T-helper 17 cell (primary cell): ENCODE results near the gene KCNA2. TPM values are rescaled to one million over a fixed set of nuclear protein-coding genes. Genes with fewer than 3 reads are reported as not detected.

Experiments used
- ATAC-seq: fragments of 150-1000 bp; cut with Tn5 transposase; 2 replicates; pipeline ENCODE4 v1.10.0; 2021; ENCODE audit warnings: mild to moderate bottlenecking, moderate library complexity
- DNase-seq, 3 donors: peaks; one replicate each; pipeline versions ENCODE4 v3.0.0 to v3.0.0-alpha.2; 2020 to 2021
- H3K9me3 ChIP-seq: one replicate; pipeline ENCODE4 v1.7.0; 2013; ENCODE audit warnings: low read length, mild to moderate bottlenecking; ENCODE audit not compliant: control insufficient read depth, poor library complexity, severe bottlenecking
- H3K27ac Mint-ChIP-seq: one replicate; pipeline ENCODE4 v1.8.0; 2022; ENCODE audit warnings: mild to moderate bottlenecking, moderate library complexity, mixed read lengths
- H3K27me3 Mint-ChIP-seq: one replicate; pipeline ENCODE4 v1.8.0; 2022; ENCODE audit warnings: mixed read lengths
- H3K36me3 Mint-ChIP-seq: one replicate; pipeline ENCODE4 v1.8.0; 2022; ENCODE audit warnings: low read depth, mixed read lengths
- H3K4me1 Mint-ChIP-seq: one replicate; pipeline ENCODE4 v1.8.0; 2022; ENCODE audit warnings: mild to moderate bottlenecking, mixed read lengths
- H3K4me3 Mint-ChIP-seq: one replicate; pipeline ENCODE4 v1.8.0; 2022; ENCODE audit warnings: mild to moderate bottlenecking, moderate library complexity, mixed read lengths
- total RNA-seq, 4 donors: library from RNA in 2 of 4; stranded (reverse) in 2 of 4; gene quantifications; one replicate each; pipeline ENCODE4 v1.2.3 and lab custom pipeline; 2022 to 2026

KCNA2 gene
- total RNA-seq, 2 donors from 2014 or later: 3.1 to 3.9 TPM

- H3K9me3 ChIP-seq: no peaks in the 10 kb centered on the region
- H3K4me1 Mint-ChIP-seq: peaks cover 19% of the 10 kb centered on the region
- H3K4me3 Mint-ChIP-seq: no peak overlapping the region
- H3K27me3 Mint-ChIP-seq: peaks cover 64% of the 10 kb centered on the region
- no peak overlapping the region for H3K27ac Mint-ChIP-seq
- no peak for ATAC-seq
- no peak for DNase-seq
- peaks cover 3% of the 10 kb centered on the region for H3K36me3 Mint-ChIP-seq
Measured at GRCh38 chr1:110604586-110605148, 1.5 kb downstream of the KCNA2 start.

DNA sequence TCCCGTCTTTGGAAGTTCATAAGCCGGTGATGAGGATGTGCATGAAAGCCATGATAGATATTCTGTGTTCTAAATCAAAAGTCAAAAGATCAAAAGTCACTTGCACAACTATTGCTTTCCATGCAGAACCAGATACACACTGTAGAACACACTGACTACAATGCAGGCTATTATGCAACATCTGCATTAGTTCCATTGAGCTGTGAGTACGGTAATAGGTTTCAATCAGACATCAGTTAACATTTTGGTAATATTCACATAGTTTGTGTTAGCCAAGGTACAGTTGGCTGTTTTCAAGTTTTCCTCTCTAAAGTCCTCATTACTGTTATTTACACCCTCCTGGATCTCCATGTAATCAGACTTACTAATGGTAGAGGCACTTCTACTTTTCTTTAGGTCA lies 3.1 kb downstream of the KCNA2 start:
- H3K9me3 ChIP-seq: no peaks in the 10 kb centered on the region
- Mint-ChIP-seq H3K4me3 (no peak overlapping the region), H3K27me3 (peaks cover 55% of the 10 kb centered on the region), H3K4me1 (peaks cover 10% of the 10 kb centered on the region), H3K27ac (no peak overlapping the region), H3K36me3 (peaks cover 3% of the 10 kb centered on the region)
- ATAC-seq (no peak), DNase-seq (no peak)

- Mint-ChIP-seq H3K27ac (no peak overlapping the region), H3K27me3 (peaks cover 54% of the 10 kb centered on the region), H3K4me3 (no peak overlapping the region), H3K36me3 (peaks cover 3% of the 10 kb centered on the region), H3K4me1 (peaks cover 9% of the 10 kb centered on the region)
- no peak for DNase-seq
- ATAC-seq: no peak
- H3K9me3 ChIP-seq: no peaks in the 10 kb centered on the region
Measured at GRCh38 chr1:110602466-110602865, 3.7 kb downstream of the KCNA2 start.

GRCh38 chr1:110601332-110601731 lies 4.8 kb downstream of the KCNA2 start:
- Mint-ChIP-seq H3K4me3 (no peak overlapping the region), H3K4me1 (peaks cover 4% of the 10 kb centered on the region), H3K27ac (no peak overlapping the region), H3K36me3 (peaks cover 7% of the 10 kb centered on the region), H3K27me3 (peaks cover 48% of the 10 kb centered on the region)
- ATAC-seq (no peak), DNase-seq (no peak)
- no peaks in the 10 kb centered on the region for H3K9me3 ChIP-seq

- peaks cover 42% of the 10 kb centered on the region for H3K27me3 Mint-ChIP-seq
- no peak for ATAC-seq
Measured at GRCh38 chr1:110600716-110601115, 5.4 kb downstream of the KCNA2 start.

GRCh38 chr1:110597966-110598365 lies 8.2 kb downstream of the KCNA2 start:
- Mint-ChIP-seq H3K27ac (no peak overlapping the region), H3K4me3 (no peak overlapping the region), H3K4me1 (peaks cover 6% of the 10 kb centered on the region), H3K36me3 (peaks cover 4% of the 10 kb centered on the region), H3K27me3 (peaks cover 15% of the 10 kb centered on the region)
- no peak for DNase-seq
- no peaks in the 10 kb centered on the region for H3K9me3 ChIP-seq
- ATAC-seq: no peak

More at GRCh38 chr1:110600716-110601115, 5.4 kb downstream of the KCNA2 start:
- Mint-ChIP-seq H3K36me3 (peaks cover 7% of the 10 kb centered on the region), H3K4me3 (no peak overlapping the region), H3K4me1 (no peaks in the 10 kb centered on the region), H3K27ac (no peak overlapping the region)
- DNase-seq: no peak
- H3K9me3 ChIP-seq: no peaks in the 10 kb centered on the region

DNA sequence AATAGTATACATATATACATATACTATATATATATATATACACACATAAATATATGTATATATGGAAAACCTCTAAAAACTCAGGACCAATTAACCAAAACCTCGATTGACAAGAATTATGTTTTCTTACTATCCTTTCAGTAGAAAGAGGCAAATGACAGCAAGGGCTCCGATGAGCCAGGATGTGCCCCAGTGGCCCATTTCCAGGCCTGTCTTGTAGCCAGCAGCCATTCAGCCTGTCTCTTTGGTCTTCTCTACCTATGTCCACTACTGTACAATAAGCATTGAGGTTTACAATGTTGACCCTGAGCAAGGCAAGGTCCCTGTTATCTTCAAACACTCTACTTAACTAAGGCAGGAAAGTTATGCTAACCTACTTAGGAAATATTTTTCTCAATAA lies 9.8 kb downstream of the KCNA2 start:
- ATAC-seq: no peak
- H3K4me3 Mint-ChIP-seq: no peak overlapping the region
- H3K27me3 Mint-ChIP-seq: peaks cover 14% of the 10 kb centered on the region
- H3K4me1 Mint-ChIP-seq: peaks cover 7% of the 10 kb centered on the region
- H3K27ac Mint-ChIP-seq: no peak overlapping the region
- H3K9me3 ChIP-seq: no peaks in the 10 kb centered on the region
- DNase-seq: no peak
- H3K36me3 Mint-ChIP-seq: peaks cover 4% of the 10 kb centered on the region

GRCh38 chr1:110595353-110595710 lies 10.8 kb downstream of the KCNA2 start:
- H3K4me1 Mint-ChIP-seq: peaks cover 7% of the 10 kb centered on the region
- peaks cover 4% of the 10 kb centered on the region for H3K36me3 Mint-ChIP-seq
- ATAC-seq (no peak), DNase-seq (no peak)
- no peak overlapping the region for H3K4me3 Mint-ChIP-seq
- no peak overlapping the region for H3K27ac Mint-ChIP-seq
- H3K27me3 Mint-ChIP-seq: peaks cover 14% of the 10 kb centered on the region
- H3K9me3 ChIP-seq: no peaks in the 10 kb centered on the region

- no peak overlapping the region for H3K4me3 Mint-ChIP-seq
- no peaks in the 10 kb centered on the region for H3K9me3 ChIP-seq
- peaks cover 14% of the 10 kb centered on the region for H3K27me3 Mint-ChIP-seq
- no peak for ATAC-seq
- peaks cover 4% of the 10 kb centered on the region for H3K36me3 Mint-ChIP-seq
- no peak for DNase-seq
- H3K4me1 Mint-ChIP-seq: peaks cover 7% of the 10 kb centered on the region
- H3K27ac Mint-ChIP-seq: no peak overlapping the region
Measured at GRCh38 chr1:110594456-110595352, 11.5 kb downstream of the KCNA2 start.

GRCh38 chr1:110593902-110594301 lies 12.3 kb downstream of the KCNA2 start:
- DNase-seq (no peak), ATAC-seq (no peak)
- no peak overlapping the region for H3K4me3 Mint-ChIP-seq
- H3K27ac Mint-ChIP-seq: no peak overlapping the region
- H3K9me3 ChIP-seq: no peaks in the 10 kb centered on the region
- H3K4me1 Mint-ChIP-seq: peaks cover 7% of the 10 kb centered on the region
- peaks cover 4% of the 10 kb centered on the region for H3K36me3 Mint-ChIP-seq
- H3K27me3 Mint-ChIP-seq: peaks cover 10% of the 10 kb centered on the region

DNA sequence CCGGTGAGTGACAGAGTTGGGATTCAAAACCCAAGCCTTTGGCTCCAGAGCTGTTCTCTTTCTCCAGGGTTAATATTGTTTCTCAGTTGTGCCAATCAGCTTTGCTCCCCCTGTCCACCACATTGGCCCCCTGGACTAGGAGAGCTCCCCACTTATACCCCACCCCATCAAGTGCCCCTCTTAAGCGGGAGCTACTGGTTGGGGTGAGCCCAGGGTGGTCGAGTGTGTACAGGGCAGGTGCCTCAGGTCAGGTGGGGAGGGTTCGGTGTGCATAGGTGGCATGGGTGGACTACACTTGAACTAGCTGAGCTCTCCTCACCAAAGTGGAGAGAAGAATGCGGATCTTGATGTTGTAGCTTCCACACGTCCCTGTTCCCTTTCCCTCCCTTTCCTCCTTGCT lies 14.2 kb downstream of the KCNA2 start:
- H3K27ac Mint-ChIP-seq: no peak overlapping the region
- ATAC-seq: no peak
- no peak for DNase-seq
- peaks cover 26% of the 10 kb centered on the region for H3K27me3 Mint-ChIP-seq
- H3K4me3 Mint-ChIP-seq: no peak overlapping the region
- H3K4me1 Mint-ChIP-seq: peaks cover 7% of the 10 kb centered on the region
- H3K9me3 ChIP-seq: no peaks in the 10 kb centered on the region
- no peaks in the 10 kb centered on the region for H3K36me3 Mint-ChIP-seq

DNA sequence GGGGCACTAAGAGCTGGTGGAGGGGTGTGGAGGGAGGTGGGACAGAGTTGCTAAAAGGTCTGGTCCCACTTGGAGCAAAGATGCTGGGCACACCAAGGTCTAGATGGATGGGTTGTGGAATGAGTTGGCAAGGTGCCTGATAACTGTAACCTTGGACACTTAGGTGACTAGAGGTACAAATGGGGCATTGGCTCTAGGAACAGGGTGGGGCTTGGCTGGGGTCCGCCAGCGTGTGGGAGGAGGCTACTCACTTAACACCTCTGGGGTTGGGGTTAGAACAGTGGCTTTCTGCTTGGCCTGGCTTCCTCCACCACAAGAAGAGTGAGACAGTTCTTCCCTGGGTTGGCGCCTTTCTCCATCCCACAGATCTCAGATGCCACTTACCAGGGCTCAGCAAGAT lies 17.2 kb downstream of the KCNA2 start:
- H3K9me3 ChIP-seq: no peaks in the 10 kb centered on the region
- Mint-ChIP-seq H3K4me1 (peaks cover 4% of the 10 kb centered on the region), H3K4me3 (no peak overlapping the region), H3K36me3 (no peaks in the 10 kb centered on the region), H3K27ac (no peak overlapping the region), H3K27me3 (peaks cover 26% of the 10 kb centered on the region)
- DNase-seq: no peak
- ATAC-seq: no peak

GRCh38 chr1:110588486-110588885 lies 17.7 kb downstream of the KCNA2 start:
- H3K36me3 Mint-ChIP-seq: no peaks in the 10 kb centered on the region
- H3K4me1 Mint-ChIP-seq: peaks cover 2% of the 10 kb centered on the region
- no peaks in the 10 kb centered on the region for H3K9me3 ChIP-seq
- H3K27me3 Mint-ChIP-seq: peaks cover 26% of the 10 kb centered on the region
- no peak overlapping the region for H3K27ac Mint-ChIP-seq
- ATAC-seq (no peak), DNase-seq (no peak)
- no peak overlapping the region for H3K4me3 Mint-ChIP-seq

GRCh38 chr1:110587906-110588305 lies 18.3 kb downstream of the KCNA2 start:
- Mint-ChIP-seq H3K4me3 (no peak overlapping the region), H3K27ac (no peak overlapping the region), H3K4me1 (no peaks in the 10 kb centered on the region), H3K36me3 (no peaks in the 10 kb centered on the region), H3K27me3 (peaks cover 28% of the 10 kb centered on the region)
- no peak for ATAC-seq
- no peaks in the 10 kb centered on the region for H3K9me3 ChIP-seq
- no peak for DNase-seq
